ENCODE data around the gene ZAR1.

- no peak for TF ChIP-seq YY1 (IDR thresholded peaks at IDR 0.05; ENCODE audit: low read depth, low read length)
- no peak for TF ChIP-seq BMI1 (IDR thresholded peaks at IDR 0.05; ENCODE audit: borderline replicate concordance)
- TF ChIP-seq, protein P1, sequence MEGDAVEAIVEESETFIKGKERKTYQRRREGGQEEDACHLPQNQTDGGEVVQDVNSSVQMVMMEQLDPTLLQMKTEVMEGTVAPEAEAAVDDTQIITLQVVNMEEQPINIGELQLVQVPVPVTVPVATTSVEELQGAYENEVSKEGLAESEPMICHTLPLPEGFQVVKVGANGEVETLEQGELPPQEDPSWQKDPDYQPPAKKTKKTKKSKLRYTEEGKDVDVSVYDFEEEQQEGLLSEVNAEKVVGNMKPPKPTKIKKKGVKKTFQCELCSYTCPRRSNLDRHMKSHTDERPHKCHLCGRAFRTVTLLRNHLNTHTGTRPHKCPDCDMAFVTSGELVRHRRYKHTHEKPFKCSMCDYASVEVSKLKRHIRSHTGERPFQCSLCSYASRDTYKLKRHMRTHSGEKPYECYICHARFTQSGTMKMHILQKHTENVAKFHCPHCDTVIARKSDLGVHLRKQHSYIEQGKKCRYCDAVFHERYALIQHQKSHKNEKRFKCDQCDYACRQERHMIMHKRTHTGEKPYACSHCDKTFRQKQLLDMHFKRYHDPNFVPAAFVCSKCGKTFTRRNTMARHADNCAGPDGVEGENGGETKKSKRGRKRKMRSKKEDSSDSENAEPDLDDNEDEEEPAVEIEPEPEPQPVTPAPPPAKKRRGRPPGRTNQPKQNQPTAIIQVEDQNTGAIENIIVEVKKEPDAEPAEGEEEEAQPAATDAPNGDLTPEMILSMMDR (IDR thresholded peaks at IDR 0.05 in 2 of 3, conservative IDR thresholded peaks at IDR 0.05 in 1 of 3; ENCODE audit: control insufficient read depth in 2 of 3, extremely low read depth in 1 of 3, insufficient read depth in 1 of 3, low read depth in 3 of 3, low read length in 3 of 3): no peak
- TF ChIP-seq EGR1 (IDR thresholded peaks at IDR 0.05; ENCODE audit: borderline replicate concordance in 1 of 2, low read depth in 2 of 2, low read length in 2 of 2): no peak
- TF ChIP-seq POLR2A (IDR thresholded peaks at IDR 0.05; ENCODE audit: low read depth, low read length): no peak
- TF ChIP-seq, protein P2, sequence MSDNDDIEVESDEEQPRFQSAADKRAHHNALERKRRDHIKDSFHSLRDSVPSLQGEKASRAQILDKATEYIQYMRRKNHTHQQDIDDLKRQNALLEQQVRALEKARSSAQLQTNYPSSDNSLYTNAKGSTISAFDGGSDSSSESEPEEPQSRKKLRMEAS (IDR thresholded peaks at IDR 0.05; ENCODE audit: low read depth, low read length): no peak
- TF ChIP-seq MXI1 (IDR thresholded peaks at IDR 0.05; ENCODE audit: low read depth, low read length): no peak
- TF ChIP-seq ATF7 (IDR thresholded peaks at IDR 0.05; ENCODE audit: low read depth): no peak
Observed at GRCh38 chr4:48504026-48504330, 13.9 kb downstream of the ZAR1 start.
